ENCODE data around the gene GPR142. TPM values are rescaled to one million over a fixed set of nuclear protein-coding genes. Genes with fewer than 3 reads are reported as not detected.

GPR142 gene
- total and polyA plus RNA-seq, 2 of the 13 experiments (the other 11 are each of a cell fraction or from before 2014, with no cell fraction given), result not detected

- TF ChIP-seq, protein P1, sequence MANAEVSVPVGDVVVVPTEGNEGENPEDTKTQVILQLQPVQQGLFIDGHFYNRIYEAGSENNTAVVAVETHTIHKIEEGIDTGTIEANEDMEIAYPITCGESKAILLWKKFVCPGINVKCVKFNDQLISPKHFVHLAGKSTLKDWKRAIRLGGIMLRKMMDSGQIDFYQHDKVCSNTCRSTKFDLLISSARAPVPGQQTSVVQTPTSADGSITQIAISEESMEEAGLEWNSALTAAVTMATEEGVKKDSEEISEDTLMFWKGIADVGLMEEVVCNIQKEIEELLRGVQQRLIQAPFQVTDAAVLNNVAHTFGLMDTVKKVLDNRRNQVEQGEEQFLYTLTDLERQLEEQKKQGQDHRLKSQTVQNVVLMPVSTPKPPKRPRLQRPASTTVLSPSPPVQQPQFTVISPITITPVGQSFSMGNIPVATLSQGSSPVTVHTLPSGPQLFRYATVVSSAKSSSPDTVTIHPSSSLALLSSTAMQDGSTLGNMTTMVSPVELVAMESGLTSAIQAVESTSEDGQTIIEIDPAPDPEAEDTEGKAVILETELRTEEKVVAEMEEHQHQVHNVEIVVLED (CRISPR knock-in tag; IDR thresholded peaks at IDR 0.05; ENCODE audit: borderline replicate concordance), result no peak
- TF ChIP-seq, protein P2, sequence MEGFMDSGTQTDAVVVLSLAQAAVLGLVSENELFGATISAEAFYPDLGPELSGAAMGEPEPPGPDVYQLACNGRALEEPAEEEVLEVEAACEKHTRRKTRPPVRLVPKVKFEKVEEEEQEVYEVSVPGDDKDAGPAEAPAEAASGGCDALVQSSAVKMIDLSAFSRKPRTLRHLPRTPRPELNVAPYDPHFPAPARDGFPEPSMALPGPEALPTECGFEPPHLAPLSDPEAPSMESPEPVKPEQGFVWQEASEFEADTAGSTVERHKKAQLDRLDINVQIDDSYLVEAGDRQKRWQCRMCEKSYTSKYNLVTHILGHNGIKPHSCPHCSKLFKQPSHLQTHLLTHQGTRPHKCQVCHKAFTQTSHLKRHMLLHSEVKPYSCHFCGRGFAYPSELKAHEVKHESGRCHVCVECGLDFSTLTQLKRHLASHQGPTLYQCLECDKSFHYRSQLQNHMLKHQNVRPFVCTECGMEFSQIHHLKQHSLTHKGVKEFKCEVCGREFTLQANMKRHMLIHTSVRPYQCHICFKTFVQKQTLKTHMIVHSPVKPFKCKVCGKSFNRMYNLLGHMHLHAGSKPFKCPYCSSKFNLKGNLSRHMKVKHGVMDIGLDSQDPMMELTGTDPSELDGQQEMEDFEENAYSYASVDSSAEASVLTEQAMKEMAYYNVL (CRISPR knock-in tag; IDR thresholded peaks at IDR 0.05; ENCODE audit: borderline replicate concordance), result no peak
- no peak for TF ChIP-seq ARHGAP35 (CRISPR knock-in tag; IDR thresholded peaks at IDR 0.05; ENCODE audit: borderline replicate concordance)
- peak; percentile 99 for TF ChIP-seq ZSCAN25 (CRISPR knock-in tag; IDR thresholded peaks at IDR 0.05)
- peak; percentile 26; the same call in 1 of the 2 replicates for TF ChIP-seq RXRA (CRISPR knock-in tag; IDR thresholded peaks at IDR 0.05)
Measured at GRCh38 chr17:74340470-74341023, 26.8 kb upstream of the GPR142 start (continued).

DNA sequence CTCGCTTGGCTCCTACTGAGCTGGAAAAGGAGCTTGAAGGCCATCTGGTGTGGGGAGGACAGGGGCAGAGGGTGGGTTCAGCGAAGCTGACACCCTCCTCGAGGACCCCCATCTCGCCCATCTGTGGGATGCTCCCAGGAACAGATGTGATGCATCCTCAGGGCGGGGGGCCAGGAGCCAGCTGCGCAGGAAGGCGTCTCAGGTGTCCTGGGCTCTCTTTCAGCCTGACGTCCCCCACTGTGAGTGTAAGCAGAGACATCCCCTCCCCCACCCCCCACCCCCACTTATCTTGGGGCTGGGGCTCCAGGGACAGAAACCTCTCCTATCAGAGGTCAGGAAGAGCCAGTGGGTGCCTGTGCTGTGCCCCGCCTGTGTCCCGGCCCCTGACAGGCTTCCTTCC, 25.1 kb upstream of the GPR142 start:
- H4K20me1 ChIP-seq (ENCODE audit: insufficient read depth, low read length), result no peaks in the 10 kb centered on the region
- ATAC-seq, result no peak
- BruUV-seq (replicated peaks), result no TSS peak
- H3K27me3 ChIP-seq (ENCODE audit: control insufficient read depth in 1 of 2, insufficient read depth in 2 of 2, low read length in 2 of 2), result peaks cover 11 to 60% of the 10 kb centered on the region in 2 experiments
- intact Hi-C loops (cut with micrococcal nuclease; ENCODE audit: unreplicated experiment) (no loop called here), in situ Hi-C loops (cut with HindIII; ENCODE audit: extremely low pct_ligation_motif_present, low pct_unique_long_range_greater_than_20kb) (no loop called here)
- H3K79me2 ChIP-seq (ENCODE audit: insufficient read depth, low read length), result no peaks in the 10 kb centered on the region
- no peak for FAIRE-seq
- DNase-seq (ENCODE audit: low spot score), result no peak
- POLR2A ChIA-PET, result no interaction called here
- 42% methylated on average over 4 of the region's 10 CpGs for WGBS (ENCODE audit: low lambda C conversion rate)
- no peak overlapping the region for H2AFZ ChIP-seq (ENCODE audit: low read length)
- no peak overlapping the region for H3K4me2 ChIP-seq (ENCODE audit: low read depth, low read length)
- CTCF ChIA-PET (ENCODE audit: low intra/inter-chr PET ratio, low total read pairs), result no interaction called here
- no peak overlapping the region for H3K9ac ChIP-seq (ENCODE audit: insufficient read depth, low read depth, low read length)
- no peak overlapping the region for H3K4me3 ChIP-seq (replicated peaks in 1 of 3; ENCODE audit: insufficient read depth in 1 of 3, low read depth in 2 of 3, low read length in 3 of 3)
- no peak overlapping the region for H3K27ac ChIP-seq (ENCODE audit: extremely low read length, insufficient read depth, low read length)
- H3K36me3 ChIP-seq (replicated peaks in 1 of 2; ENCODE audit: control insufficient read depth in 1 of 2, insufficient read depth in 2 of 2, low read length in 2 of 2), result no peaks in the 10 kb centered on the region
- H3K4me1 ChIP-seq (ENCODE audit: insufficient read depth, low read length), result peaks cover 10% of the 10 kb centered on the region
- TF ChIP-seq WIZ (CRISPR knock-in tag; IDR thresholded peaks at IDR 0.05) (no peak), PCBP2 (optimal IDR thresholded peaks at IDR 0.05; ENCODE audit: low read depth, low read length, poor library complexity, severe bottlenecking) (no peak), NCOR1 (IDR thresholded peaks at IDR 0.05; ENCODE audit: borderline replicate concordance, low read length) (no peak), XBP1 (CRISPR knock-in tag; IDR thresholded peaks at IDR 0.05) (no peak), ZNF362 (CRISPR knock-in tag; IDR thresholded peaks at IDR 0.05; ENCODE audit: borderline replicate concordance) (no peak)
- TF ChIP-seq, protein P3, sequence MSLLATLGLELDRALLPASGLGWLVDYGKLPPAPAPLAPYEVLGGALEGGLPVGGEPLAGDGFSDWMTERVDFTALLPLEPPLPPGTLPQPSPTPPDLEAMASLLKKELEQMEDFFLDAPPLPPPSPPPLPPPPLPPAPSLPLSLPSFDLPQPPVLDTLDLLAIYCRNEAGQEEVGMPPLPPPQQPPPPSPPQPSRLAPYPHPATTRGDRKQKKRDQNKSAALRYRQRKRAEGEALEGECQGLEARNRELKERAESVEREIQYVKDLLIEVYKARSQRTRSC (CRISPR knock-in tag; IDR thresholded peaks at IDR 0.05; ENCODE audit: low read depth), result no peak
- TF ChIP-seq, protein P4, sequence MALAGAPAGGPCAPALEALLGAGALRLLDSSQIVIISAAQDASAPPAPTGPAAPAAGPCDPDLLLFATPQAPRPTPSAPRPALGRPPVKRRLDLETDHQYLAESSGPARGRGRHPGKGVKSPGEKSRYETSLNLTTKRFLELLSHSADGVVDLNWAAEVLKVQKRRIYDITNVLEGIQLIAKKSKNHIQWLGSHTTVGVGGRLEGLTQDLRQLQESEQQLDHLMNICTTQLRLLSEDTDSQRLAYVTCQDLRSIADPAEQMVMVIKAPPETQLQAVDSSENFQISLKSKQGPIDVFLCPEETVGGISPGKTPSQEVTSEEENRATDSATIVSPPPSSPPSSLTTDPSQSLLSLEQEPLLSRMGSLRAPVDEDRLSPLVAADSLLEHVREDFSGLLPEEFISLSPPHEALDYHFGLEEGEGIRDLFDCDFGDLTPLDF (CRISPR knock-in tag; IDR thresholded peaks at IDR 0.05), result no peak
- H3K9me3 ChIP-seq (ENCODE audit: low read length), result no peaks in the 10 kb centered on the region

All from HepG2 (cell line).